GM12874 (cell line): ENCODE results near the gene PRRC2B.

ENCODE experiments used
- CTCF ChIP-seq: IDR thresholded peaks from 2 replicates; pipeline ENCODE4 v1.5.1; 2011; ENCODE audit warnings: low read depth, mild to moderate bottlenecking, control low read depth, low read length, moderate library complexity; ENCODE audit not compliant: insufficient read depth

The PRRC2B gene

DNA sequence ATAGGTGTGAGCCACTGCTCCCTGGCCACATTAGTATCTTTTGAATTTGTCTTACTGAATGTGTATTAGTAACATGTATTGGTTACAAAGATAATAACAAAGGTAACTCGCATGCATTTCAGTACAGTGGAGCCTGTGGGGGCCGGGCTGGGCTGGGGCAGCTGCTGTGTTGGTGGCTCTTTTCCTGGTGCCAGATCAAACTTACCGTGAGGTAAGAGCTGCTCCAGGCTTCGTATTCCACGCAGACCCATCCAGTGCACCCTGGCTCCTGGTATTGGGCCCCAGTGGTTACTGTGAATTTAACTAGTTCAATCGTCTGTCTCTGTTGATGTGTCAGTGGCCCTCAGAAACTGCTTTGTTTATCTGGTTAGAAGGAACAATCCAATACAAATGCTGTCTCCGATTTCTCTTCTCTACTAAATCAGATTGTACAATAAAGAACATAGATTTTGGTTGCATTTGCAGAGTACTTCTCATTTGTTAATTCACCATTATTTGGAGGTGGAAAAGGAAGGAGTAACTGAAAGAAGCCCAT lies 15.6 kb downstream of the PRRC2B start:
- no peak for TF ChIP-seq CTCF

GRCh38 chr9:131410044-131410491 lies 16.2 kb downstream of the PRRC2B start:
- TF ChIP-seq CTCF: no peak

- TF ChIP-seq CTCF: no peak
These were observed 18.1 kb downstream of the PRRC2B start for GRCh38 chr9:131411719-131412681.

DNA sequence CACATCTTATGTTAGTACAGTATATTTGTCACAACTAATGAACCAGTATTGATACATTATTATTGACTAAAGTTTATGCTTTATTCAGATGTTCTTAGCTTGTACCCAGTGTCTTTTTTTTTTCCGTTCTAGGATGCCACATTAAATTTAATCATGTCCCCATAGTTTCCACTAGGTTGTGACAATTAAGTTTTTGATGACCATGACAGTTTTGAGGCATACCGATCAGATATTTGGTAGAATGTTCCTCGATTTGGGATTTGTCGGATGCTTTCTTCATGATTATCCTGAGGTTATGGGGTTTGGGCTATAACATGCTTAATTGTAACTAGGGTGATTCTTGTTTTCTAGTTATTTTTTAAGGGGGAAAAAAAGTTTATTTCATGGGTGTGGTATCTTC lies 22.6 kb downstream of the PRRC2B start:
- TF ChIP-seq CTCF: no peak

GRCh38 chr9:131417264-131418142 lies 23.6 kb downstream of the PRRC2B start:
- TF ChIP-seq CTCF: no peak

GRCh38 chr9:131418143-131419025 lies 24.5 kb downstream of the PRRC2B start:
- TF ChIP-seq CTCF: no peak
